Muscle of leg (tissue), 11 donors: ENCODE data around the gene CHEK2. TPM values are rescaled to one million over a fixed set of nuclear protein-coding genes. Genes with fewer than 3 reads are reported as not detected.
A peak's percentile ranks its signal among the peaks of the same experiment; 100 is the strongest.
"Not testable (repeated sequence)": the region's sequence is repeated elsewhere in the genome, so short reads cannot be mapped to it uniquely, and the experiment has no call there.

Experiments
- DNase-seq: peaks from one replicate; pipeline ENCODE4 v3.0.0; 2013
- H3K27ac ChIP-seq: one replicate; pipeline ENCODE4 v1.5.1; 2013; ENCODE audit warnings: mild to moderate bottlenecking, low read length, control low read depth
- H3K27me3 ChIP-seq: one replicate; pipeline ENCODE4 v1.6.1; 2013; ENCODE audit warnings: low read length; ENCODE audit not compliant: control insufficient read depth, insufficient read depth
- H3K36me3 ChIP-seq: one replicate; pipeline ENCODE4 v1.6.1; 2013; ENCODE audit warnings: low read length; ENCODE audit not compliant: control insufficient read depth, insufficient read depth
- H3K4me1 ChIP-seq: one replicate; pipeline ENCODE4 v1.6.1; 2013; ENCODE audit warnings: low read length; ENCODE audit not compliant: control insufficient read depth, insufficient read depth
- H3K4me3 ChIP-seq: one replicate; pipeline ENCODE4 v1.5.1; 2013; ENCODE audit warnings: low read length, control low read depth
- H3K9me3 ChIP-seq: replicated peaks from 2 replicates; pipeline ENCODE4 v1.6.1; 2013; ENCODE audit warnings: low read depth, low read length; ENCODE audit not compliant: control insufficient read depth
- WGBS: methylation state at CpG from one replicate; pipeline ENCODE4 v1.1.5; 2013; ENCODE audit warnings: missing lambda C conversion rate; ENCODE audit not compliant: insufficient coverage; 5-methylcytosine and 5-hydroxymethylcytosine counted together
- polyA plus RNA-seq, 8 donors: library from polyadenylated mRNA; unstranded; fragments of 120-200 nt; gene quantifications; one replicate each; pipeline versions ENCODE4 v1.2.1 to v1.2.3, GENCODE V29; 2013; ENCODE audit warnings: inconsistent platforms in 1 of 8, low replicate concordance in 1 of 8; ENCODE audit not compliant: insufficient read length in 8 of 8, insufficient read depth in 1 of 8
- total RNA-seq: library from RNA; stranded (reverse); fragments of 120-200 nt; gene quantifications from one replicate; pipeline ENCODE4 v1.2.4, GENCODE V29; 2013

Gene CHEK2
- total and polyA plus RNA-seq, 9 donors: 6.3 to 10.9 (median 9.0) TPM

DNA sequence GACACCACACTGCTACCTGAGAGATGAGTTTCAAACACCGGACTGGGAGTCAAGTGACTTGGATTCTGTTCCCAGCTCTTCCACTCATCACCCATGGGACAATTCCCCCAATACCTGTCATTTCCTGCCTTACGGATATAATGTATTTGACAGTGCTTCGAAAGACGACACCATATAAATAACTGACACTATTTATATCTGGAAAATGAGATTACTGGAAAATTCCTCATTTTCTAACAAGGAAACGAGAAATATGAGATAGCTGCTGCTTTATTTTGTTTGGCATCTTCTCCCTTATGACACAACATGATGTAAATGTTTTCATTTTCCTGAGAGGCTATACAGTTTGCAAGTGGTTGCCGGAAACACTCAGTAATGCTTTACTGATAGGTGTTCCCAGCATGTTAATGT is 8.9 kb upstream of the CHEK2 start:
- no CpG with 5 or more reads among the region's 6 CpGs for WGBS
- Histone ChIP-seq H3K27ac (peak overlapping the region; percentile 84), H3K4me3 (no peak overlapping the region), H3K4me1 (no peaks in the 10 kb centered on the region), H3K27me3 (no peaks in the 10 kb centered on the region), H3K9me3 (no peaks in the 10 kb centered on the region), H3K36me3 (peaks cover 47% of the 10 kb centered on the region)
- DNase-seq: peak; percentile 90

DNA sequence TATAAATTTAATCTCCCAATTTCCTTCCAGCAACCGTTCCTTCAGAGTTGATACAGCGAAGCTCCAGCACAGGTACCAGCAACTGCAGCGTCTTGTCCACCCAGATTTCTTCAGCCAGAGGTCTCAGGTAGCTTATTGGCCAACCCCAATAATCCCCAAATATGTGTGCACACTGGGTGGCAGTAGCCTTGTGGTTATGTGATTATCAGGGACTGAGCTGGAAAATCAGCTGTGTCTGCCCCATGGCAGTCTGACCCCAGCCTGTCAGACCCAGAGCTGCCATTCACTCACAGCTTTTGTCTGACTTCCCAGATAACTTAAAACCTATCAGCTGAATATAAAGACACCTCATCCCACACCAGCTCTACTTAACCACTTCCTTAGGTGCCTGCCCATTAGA is 2.2 kb upstream of the CHEK2 start:
- Histone ChIP-seq H3K36me3 (peaks cover 49% of the 10 kb centered on the region), H3K4me3 (no peak overlapping the region), H3K27me3 (no peaks in the 10 kb centered on the region), H3K9me3 (no peaks in the 10 kb centered on the region), H3K4me1 (peaks cover 11% of the 10 kb centered on the region), H3K27ac (no peak overlapping the region)
- no CpG with 5 or more reads among the region's 3 CpGs for WGBS
- no peak for DNase-seq

DNA sequence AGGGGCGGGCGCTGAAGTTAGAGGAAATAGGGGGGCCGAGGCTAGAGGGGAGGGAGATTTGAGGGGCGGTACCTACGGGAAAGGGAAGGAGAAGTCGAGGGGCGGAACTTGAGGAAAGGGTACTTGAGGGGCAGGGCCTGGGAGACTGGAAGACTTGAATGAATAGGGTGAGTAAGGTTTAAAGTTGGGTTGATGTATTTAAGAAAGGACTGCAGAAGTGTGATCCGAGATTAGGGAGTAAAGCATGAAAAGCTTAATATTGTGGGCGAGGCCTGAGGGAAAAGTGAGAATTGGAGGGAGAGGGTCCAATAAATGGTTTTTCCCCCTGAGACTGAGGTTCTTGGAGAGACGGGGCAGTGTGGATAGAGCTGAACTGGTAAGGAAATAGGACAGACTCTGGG is 942 bp upstream of the CHEK2 start:
- under 1% methylated on average over 10 of the region's 10 CpGs for WGBS

DNA sequence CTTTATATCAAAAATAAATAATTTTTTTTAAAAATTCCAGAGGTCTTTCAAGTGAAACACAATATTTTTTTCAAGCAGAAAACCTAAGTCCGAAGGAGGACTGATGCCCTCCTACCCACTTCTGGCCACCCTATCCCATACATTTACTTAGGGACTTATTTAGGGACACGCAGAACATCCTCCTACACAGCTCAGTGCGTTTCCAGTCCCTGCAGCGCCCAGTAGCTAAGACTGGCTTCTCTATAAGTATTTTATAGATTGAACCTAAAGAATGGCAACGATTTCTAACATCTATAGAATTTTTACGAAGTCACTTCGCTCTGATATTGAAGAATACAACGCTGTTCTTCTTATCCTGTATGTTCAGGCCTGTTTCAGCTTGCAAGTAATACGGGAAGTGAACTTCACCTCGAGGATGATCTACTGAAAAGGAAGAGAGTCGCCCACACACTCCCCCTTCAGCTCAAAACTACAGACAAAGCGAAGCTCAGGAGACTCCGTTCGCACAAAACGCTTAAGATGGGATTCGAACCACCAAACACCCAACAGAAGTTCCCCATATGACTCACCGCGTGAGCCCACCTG is 328 bp downstream of the CHEK2 start:
- Histone ChIP-seq H3K27me3 (no peaks in the 10 kb centered on the region), H3K9me3 (no peaks in the 10 kb centered on the region), H3K4me3 (peak overlapping the region; percentile 92), H3K36me3 (peaks cover 25% of the 10 kb centered on the region), H3K27ac (peak overlapping the region; percentile 76), H3K4me1 (peaks cover 11% of the 10 kb centered on the region)
- no peak for DNase-seq
- 6% methylated on average over 10 of the region's 18 CpGs for WGBS

More for the DNA sequence above, 942 bp upstream of the CHEK2 start:
- H3K36me3 ChIP-seq: peaks cover 38% of the 10 kb centered on the region
- DNase-seq: no peak
- peaks cover 11% of the 10 kb centered on the region for H3K4me1 ChIP-seq
- peak overlapping the region; percentile 92 for H3K4me3 ChIP-seq
- H3K9me3 ChIP-seq: no peaks in the 10 kb centered on the region
- no peaks in the 10 kb centered on the region for H3K27me3 ChIP-seq
- H3K27ac ChIP-seq: peak overlapping the region; percentile 99

DNA sequence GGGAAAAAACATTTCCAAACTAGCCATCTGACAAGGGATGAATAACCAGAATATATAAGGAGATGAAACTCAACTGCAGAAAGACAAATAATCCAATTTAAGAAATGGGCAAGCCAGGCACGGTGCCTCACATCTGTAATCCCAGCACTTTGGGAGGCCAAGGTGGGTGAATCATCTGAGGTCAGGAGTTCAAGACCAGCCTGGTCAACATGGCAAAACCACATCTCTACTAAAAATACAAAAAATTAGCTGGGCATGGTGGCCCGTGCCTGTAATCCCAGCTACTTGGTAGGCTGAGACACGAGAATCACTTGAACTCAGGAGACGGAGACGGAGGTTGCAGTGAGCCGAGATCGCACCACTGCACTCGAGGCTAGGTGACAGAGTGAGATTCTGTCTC is 2.7 kb downstream of the CHEK2 start:
- H3K27me3 ChIP-seq, H3K9me3 ChIP-seq, DNase-seq, H3K36me3 ChIP-seq, H3K27ac ChIP-seq, H3K4me3 ChIP-seq: not testable (repeated sequence)
- WGBS: 90% methylated on average over 7 of the region's 8 CpGs
- peaks cover 11% of the 10 kb centered on the region for H3K4me1 ChIP-seq

DNA sequence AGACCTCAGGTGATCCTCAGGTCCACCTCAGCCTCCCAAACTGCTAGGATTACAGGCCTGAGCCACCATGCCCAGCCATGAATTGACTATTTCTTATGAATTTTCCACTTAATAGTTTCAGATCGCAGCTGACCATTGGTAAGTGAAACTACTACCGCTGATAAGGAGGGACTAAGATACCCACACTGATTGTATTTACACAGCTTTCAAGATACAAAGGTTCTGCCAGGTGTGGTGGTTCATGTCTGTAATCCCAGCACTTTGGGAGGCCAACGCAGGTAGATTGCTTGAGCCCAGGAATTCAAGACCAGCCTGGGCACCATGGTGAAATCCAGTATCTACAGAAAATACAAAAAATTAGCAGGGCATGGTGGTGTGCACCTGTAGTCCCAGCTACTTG is 3.9 kb downstream of the CHEK2 start:
- H3K27me3 ChIP-seq: no peaks in the 10 kb centered on the region

DNA sequence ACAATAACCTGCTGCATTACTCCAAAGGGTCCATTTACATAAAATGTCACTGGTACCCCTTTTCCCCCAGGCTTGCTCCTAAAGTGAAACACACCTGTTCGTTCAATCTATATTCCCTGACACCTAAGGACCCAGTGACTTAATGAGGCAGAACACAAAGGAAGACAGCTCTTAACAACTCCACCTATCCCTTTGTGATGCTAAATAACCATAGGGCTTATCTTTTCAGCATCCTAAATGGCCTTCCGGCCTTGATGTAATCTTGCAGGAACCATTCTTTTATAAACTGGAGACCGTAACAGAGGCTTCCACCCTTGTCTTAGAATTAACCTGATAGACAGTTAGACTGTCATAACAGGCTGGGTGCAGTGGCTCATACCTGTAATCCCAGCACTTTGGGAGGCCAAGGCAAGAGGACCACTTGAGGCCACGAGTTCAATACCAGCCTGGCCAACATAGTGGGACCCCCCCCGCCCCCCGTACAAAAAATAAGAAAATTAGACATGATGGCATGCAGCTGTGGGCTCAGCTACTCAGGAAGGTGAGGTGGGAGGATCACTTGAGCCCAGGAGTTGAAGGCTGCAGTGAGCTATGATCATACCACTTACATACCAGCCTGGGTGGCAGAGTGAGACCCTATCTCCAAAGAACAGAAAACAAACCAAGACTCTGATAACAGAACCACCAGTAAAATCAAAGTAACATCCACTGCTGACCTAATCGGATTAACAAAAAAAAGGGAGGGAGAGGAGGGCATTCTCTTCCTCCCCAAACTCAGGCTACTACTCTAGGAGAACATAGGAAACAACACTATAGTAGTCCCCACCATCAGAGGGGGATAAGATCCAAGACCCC is 5.1 kb downstream of the CHEK2 start:
- Histone ChIP-seq H3K4me1 (peaks cover 3% of the 10 kb centered on the region), H3K4me3 (no peak overlapping the region), H3K36me3 (peaks cover 5% of the 10 kb centered on the region), H3K27ac (no peak overlapping the region), H3K27me3 (no peaks in the 10 kb centered on the region), H3K9me3 (no peaks in the 10 kb centered on the region)
- no peak for DNase-seq
- 97% methylated on average over 4 of the region's 7 CpGs for WGBS

More for the DNA sequence above, 3.9 kb downstream of the CHEK2 start:
- peaks cover 4% of the 10 kb centered on the region for H3K4me1 ChIP-seq
- H3K27ac ChIP-seq: no peak overlapping the region
- WGBS: 80% methylated on average over 2 of the region's 3 CpGs
- H3K9me3 ChIP-seq: no peaks in the 10 kb centered on the region
- no peak for DNase-seq
- peaks cover 5% of the 10 kb centered on the region for H3K36me3 ChIP-seq
- no peak overlapping the region for H3K4me3 ChIP-seq

DNA sequence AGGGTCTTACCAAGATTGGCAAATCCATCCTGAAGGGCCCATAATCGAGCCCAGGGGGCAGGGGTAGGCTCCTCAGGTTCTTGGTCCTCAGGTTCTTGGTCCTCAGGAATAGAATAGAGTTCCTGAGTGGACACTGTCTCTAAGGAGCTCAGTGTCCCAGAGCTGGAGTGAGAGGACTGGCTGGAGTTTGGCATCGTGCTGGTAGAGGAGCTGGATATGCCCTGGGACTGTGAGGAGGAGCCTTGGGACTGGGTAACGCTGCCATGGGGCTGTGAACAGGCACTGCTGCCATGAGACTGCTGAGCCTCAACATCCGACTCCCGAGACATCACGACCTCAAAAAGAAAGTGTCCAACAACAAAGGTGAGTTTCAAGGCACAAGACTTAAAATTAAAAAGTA is 7.2 kb downstream of the CHEK2 start:
- no peaks in the 10 kb centered on the region for H3K27me3 ChIP-seq
- no peak overlapping the region for H3K27ac ChIP-seq
- DNase-seq: no peak
- peaks cover 7% of the 10 kb centered on the region for H3K36me3 ChIP-seq
- H3K4me1 ChIP-seq: no peaks in the 10 kb centered on the region
- no peak overlapping the region for H3K4me3 ChIP-seq
- WGBS: 91% methylated on average over 5 of the region's 6 CpGs
- no peaks in the 10 kb centered on the region for H3K9me3 ChIP-seq

DNA sequence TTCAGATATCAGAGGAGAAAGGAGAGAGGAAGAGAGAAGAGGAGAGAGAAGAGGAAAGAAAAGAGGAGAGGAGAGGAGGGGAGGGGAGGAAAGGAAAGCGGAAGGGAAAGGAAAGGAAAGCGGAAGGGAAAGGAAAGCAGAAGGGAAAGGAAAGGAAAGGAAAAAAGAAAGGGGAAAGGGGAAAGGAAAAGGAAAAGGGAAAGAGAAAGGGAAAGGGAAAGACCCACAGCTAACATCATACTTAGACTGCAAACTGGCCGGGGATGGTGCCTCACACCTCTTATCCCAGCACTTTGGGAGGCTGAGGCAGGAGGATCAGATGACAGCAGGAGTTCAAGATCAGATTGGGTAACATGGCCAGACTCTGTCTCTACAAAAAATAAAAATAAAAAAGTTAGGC is 11.4 kb downstream of the CHEK2 start:
- Histone ChIP-seq H3K4me3 (no peak overlapping the region), H3K27me3 (no peaks in the 10 kb centered on the region), H3K36me3 (peaks cover 7% of the 10 kb centered on the region), H3K4me1 (no peaks in the 10 kb centered on the region), H3K27ac (no peak overlapping the region), H3K9me3 (no peaks in the 10 kb centered on the region)
- DNase-seq: no peak
- WGBS: no CpG with 5 or more reads among the region's 3 CpGs

DNA sequence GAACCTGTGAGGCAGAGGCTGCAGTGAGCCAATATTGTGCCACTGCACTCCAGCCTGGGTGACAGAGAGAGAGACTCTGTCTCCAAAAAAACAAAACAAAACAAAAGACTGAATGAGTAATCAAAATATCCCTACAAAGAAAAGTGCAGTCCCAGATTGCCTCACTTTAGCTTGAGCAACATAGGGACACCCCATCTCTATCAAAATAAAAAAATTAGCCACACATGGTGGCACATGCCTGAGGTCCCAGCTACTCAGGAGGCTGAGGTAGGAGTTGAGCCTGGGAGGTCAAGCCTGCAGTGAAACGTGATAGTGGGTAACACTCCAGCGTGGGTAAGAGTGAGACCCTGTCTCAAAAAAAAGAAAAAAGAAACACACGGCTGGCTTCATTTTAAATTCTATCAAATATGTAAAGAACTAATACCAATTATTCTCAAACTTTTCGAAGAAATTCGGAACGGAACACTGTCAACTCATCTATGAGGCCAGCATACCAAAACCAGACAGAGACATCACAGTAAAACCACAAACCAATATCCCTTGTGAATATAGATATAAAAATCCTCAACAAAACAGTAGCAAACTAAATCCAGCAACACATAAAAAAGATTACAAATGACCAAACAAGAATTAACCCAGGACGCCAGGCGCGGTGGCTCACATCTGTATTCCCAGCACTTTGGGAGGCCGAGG is 12.9 kb downstream of the CHEK2 start:
- Histone ChIP-seq H3K4me3 (no peak overlapping the region), H3K4me1 (no peaks in the 10 kb centered on the region), H3K27me3 (no peaks in the 10 kb centered on the region), H3K36me3 (peaks cover 3% of the 10 kb centered on the region), H3K9me3 (no peaks in the 10 kb centered on the region), H3K27ac (no peak overlapping the region)
- DNase-seq: no peak
- WGBS: no CpG with 5 or more reads among the region's 10 CpGs
